ENCODE results near the gene MAML3. TPM values are rescaled to one million over a fixed set of nuclear protein-coding genes. Genes with fewer than 3 reads are reported as not detected.

Gene MAML3
- total RNA-seq, 1 experiment from 2014 or later = 12.1 TPM

DNA sequence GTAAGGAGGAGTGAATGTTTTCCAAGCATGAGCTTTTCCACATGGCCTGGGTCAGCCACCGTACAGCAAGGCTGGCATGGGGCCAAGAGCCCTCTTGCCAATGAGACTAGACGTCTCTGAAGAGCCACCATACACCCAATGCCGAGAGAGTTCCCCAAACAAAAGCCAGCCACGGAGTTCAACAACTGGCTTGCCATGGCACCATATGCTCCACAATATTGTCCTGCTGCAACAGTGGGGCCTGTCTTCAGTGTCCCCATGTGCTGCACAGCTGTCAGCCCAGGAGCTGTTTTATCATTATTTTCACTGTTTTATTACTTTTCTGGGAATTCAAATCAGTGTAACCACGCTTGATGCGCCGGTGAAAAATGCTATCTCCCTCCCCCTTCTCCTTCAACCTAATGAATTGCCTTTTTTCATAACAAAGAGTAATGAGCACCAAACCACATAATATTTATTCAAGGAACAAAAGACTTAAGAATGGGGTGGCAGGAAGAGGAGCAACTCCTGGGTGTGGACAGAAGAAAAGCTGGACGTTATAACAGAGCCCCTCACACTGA lies 18.4 kb downstream of the MAML3 start:
- ChIA-PET POLR2A (no interaction called here), CTCF (no interaction called here)
- no TSS peak for BruUV-seq (replicated peaks)
- H3K27me3 ChIP-seq (replicated peaks; ENCODE audit: control insufficient read depth, insufficient read depth, low read length) = no peaks in the 10 kb centered on the region
- Mint-ChIP-seq H3K27me3 (ENCODE audit: insufficient read depth, unreplicated experiment) (no peaks in the 10 kb centered on the region), H3K9me3 (ENCODE audit: unreplicated experiment) (no peaks in the 10 kb centered on the region), H3K36me3 (ENCODE audit: insufficient read depth, unreplicated experiment) (peaks cover 11% of the 10 kb centered on the region), H3K4me3 (ENCODE audit: unreplicated experiment) (no peak overlapping the region), H3K27ac (ENCODE audit: unreplicated experiment) (peak overlapping the region; percentile 88), H3K4me1 (ENCODE audit: low read depth, unreplicated experiment) (peaks cover 25% of the 10 kb centered on the region)
- DNase-seq = no peak
- no peak overlapping the region for H3K4me3 ChIP-seq (ENCODE audit: low read depth, low read length)
- no peaks in the 10 kb centered on the region for H3K36me3 ChIP-seq (ENCODE audit: control insufficient read depth, insufficient read depth, low read length)
- TF ChIP-seq, protein P1, sequence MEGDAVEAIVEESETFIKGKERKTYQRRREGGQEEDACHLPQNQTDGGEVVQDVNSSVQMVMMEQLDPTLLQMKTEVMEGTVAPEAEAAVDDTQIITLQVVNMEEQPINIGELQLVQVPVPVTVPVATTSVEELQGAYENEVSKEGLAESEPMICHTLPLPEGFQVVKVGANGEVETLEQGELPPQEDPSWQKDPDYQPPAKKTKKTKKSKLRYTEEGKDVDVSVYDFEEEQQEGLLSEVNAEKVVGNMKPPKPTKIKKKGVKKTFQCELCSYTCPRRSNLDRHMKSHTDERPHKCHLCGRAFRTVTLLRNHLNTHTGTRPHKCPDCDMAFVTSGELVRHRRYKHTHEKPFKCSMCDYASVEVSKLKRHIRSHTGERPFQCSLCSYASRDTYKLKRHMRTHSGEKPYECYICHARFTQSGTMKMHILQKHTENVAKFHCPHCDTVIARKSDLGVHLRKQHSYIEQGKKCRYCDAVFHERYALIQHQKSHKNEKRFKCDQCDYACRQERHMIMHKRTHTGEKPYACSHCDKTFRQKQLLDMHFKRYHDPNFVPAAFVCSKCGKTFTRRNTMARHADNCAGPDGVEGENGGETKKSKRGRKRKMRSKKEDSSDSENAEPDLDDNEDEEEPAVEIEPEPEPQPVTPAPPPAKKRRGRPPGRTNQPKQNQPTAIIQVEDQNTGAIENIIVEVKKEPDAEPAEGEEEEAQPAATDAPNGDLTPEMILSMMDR (IDR thresholded peaks at IDR 0.05; ENCODE audit: insufficient read depth in 1 of 2, low read depth in 1 of 2, low read length in 1 of 2, severe bottlenecking in 1 of 2, unreplicated experiment in 1 of 2) = no peak
- intact Hi-C loops (cut with micrococcal nuclease; ENCODE audit: unreplicated experiment) = loop anchor here (2.0 to 5.0 kb wide), 4 partner anchors 25 to 398 kb away; no protein-coding TSS in a partner anchor
- H3K9me3 ChIP-seq = no peaks in the 10 kb centered on the region
- H3K4me1 ChIP-seq = peaks cover 70% of the 10 kb centered on the region

DNA sequence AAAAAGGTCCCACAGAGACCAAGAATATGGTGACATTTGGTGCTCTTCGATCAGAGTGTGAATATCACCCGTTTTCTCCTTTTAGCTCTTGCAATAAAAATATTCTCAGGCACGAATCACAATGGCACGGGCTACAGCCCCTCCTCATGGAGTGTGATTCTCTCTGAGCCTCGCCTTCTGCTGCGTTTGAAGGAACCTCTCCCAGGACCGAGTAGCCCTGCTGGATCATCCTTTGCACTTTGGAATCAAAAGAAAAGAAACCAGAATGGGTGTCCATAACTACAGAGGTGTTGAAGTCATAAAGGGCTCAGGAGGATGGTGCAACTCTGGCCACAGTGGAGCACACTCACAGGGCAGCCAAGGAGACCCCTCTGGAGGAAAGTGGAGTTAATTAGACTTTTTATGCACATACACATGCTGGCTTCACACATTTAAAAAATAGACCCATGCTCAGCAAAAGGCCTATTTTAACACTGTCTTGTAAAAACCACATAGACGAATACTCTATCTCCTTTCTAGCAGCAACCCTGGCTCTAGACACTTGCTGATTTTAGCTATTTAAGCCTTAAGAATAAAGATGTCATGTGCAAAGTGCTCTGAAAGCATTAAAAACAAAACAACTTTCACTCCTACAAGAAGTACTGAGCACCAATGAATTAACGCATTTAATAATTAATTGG lies 19.1 kb downstream of the MAML3 start:
- BruUV-seq (replicated peaks) = no TSS peak
- no peaks in the 10 kb centered on the region for H3K36me3 ChIP-seq (ENCODE audit: control insufficient read depth, insufficient read depth, low read length)
- H3K27ac Mint-ChIP-seq (ENCODE audit: unreplicated experiment) = peak overlapping the region; percentile 2
- H3K27me3 ChIP-seq (replicated peaks; ENCODE audit: control insufficient read depth, insufficient read depth, low read length) = no peaks in the 10 kb centered on the region
- no peaks in the 10 kb centered on the region for H3K27me3 Mint-ChIP-seq (ENCODE audit: insufficient read depth, unreplicated experiment)
- H3K4me3 Mint-ChIP-seq (ENCODE audit: unreplicated experiment) = no peak overlapping the region
- H3K4me1 Mint-ChIP-seq (ENCODE audit: low read depth, unreplicated experiment) = peaks cover 24% of the 10 kb centered on the region
- TF ChIP-seq, protein P1 (IDR thresholded peaks at IDR 0.05; ENCODE audit: insufficient read depth in 1 of 2, low read depth in 1 of 2, low read length in 1 of 2, severe bottlenecking in 1 of 2, unreplicated experiment in 1 of 2) = no peak
- H3K9me3 ChIP-seq = no peaks in the 10 kb centered on the region
- intact Hi-C loops (cut with micrococcal nuclease; ENCODE audit: unreplicated experiment) = loop anchor here (5.0 kb wide), 2 partner anchors 48 to 398 kb away; no protein-coding TSS in a partner anchor
- peaks cover 11% of the 10 kb centered on the region for H3K36me3 Mint-ChIP-seq (ENCODE audit: insufficient read depth, unreplicated experiment)
- H3K4me3 ChIP-seq (ENCODE audit: low read depth, low read length) = no peak overlapping the region
- peak in 1 of 2 experiments; percentile 15 for DNase-seq
- CTCF ChIA-PET = no interaction called here
- POLR2A ChIA-PET = no interaction called here
- H3K4me1 ChIP-seq = peaks cover 66% of the 10 kb centered on the region
- no peaks in the 10 kb centered on the region for H3K9me3 Mint-ChIP-seq (ENCODE audit: unreplicated experiment)

DNA sequence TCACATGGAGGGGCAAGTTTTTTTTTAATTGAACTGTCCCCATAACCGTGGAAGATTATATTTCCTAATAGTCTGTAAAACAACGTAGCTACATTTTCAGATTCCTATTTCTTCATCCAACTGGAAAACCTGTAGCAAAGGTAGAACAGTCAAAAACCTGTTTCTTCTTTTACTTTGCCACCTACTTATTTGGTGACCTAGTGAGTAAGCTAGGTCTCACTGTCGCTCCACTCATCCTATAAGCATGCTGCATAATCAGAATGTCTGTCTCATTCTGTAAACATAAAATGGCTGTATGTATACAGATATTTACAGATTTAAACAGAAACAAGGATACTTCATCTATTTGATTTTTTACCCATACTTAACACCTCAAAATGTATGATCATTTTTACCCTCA lies 20.4 kb downstream of the MAML3 start:
- H3K36me3 ChIP-seq (ENCODE audit: control insufficient read depth, insufficient read depth, low read length) = no peaks in the 10 kb centered on the region
- H3K4me3 Mint-ChIP-seq (ENCODE audit: unreplicated experiment) = no peak overlapping the region
- no peak for DNase-seq
- H3K4me1 ChIP-seq = peaks cover 53% of the 10 kb centered on the region
- H3K4me1 Mint-ChIP-seq (ENCODE audit: low read depth, unreplicated experiment) = peaks cover 24% of the 10 kb centered on the region
- intact Hi-C loops (cut with micrococcal nuclease; ENCODE audit: unreplicated experiment) = no loop called here
- H3K36me3 Mint-ChIP-seq (ENCODE audit: insufficient read depth, unreplicated experiment) = peaks cover 11% of the 10 kb centered on the region
- H3K27ac Mint-ChIP-seq (ENCODE audit: unreplicated experiment) = no peak overlapping the region
- BruUV-seq (replicated peaks) = no TSS peak
- no peaks in the 10 kb centered on the region for H3K27me3 Mint-ChIP-seq (ENCODE audit: insufficient read depth, unreplicated experiment)
- ChIA-PET CTCF (no interaction called here), POLR2A (interaction anchor here (0.5 to 0.7 kb wide), 2 partner anchors 18 to 240 kb away, joined by 3 read pairs; partner anchors contain the start of gene SCOC)
- TF ChIP-seq, protein P1 (IDR thresholded peaks at IDR 0.05; ENCODE audit: insufficient read depth in 1 of 2, low read depth in 1 of 2, low read length in 1 of 2, severe bottlenecking in 1 of 2, unreplicated experiment in 1 of 2) = no peak
- H3K27me3 ChIP-seq (replicated peaks; ENCODE audit: control insufficient read depth, insufficient read depth, low read length) = no peaks in the 10 kb centered on the region
- no peak overlapping the region for H3K4me3 ChIP-seq (ENCODE audit: low read depth, low read length)
- H3K9me3 Mint-ChIP-seq (ENCODE audit: unreplicated experiment) = no peaks in the 10 kb centered on the region
- no peaks in the 10 kb centered on the region for H3K9me3 ChIP-seq

Data from Caco-2 (cell line).